Measurements from ENCODE around the gene MAPK12. TPM values are rescaled to one million over a fixed set of nuclear protein-coding genes. Genes with fewer than 3 reads are reported as not detected.

The MAPK12 gene
- total and polyA plus RNA-seq, 4 donors, result 0.83 to 2.8 (median 1.9) TPM

DNA sequence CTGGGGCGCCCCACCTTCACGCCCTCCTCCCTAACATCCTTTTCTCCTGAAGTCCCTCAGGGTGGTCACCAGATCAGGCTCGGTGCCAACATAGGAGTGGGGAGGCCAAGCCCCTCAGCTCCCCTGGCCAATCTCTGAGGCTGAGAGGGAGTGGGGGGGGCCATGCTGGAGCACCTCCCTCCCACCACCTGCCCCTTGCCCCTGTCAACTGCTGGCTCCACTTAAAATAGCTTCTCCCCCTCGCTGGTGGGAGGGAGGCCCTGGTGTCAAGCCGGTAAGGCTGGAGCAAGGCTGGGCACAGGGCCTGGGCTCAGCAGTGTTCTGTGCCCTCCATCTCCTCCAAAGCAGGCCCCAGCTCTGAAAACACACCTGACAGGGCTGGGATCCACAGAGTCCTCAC lies 41.1 kb upstream of the MAPK12 start:
- no peak overlapping the region for H3K9ac ChIP-seq (ENCODE audit: low read depth in 1 of 2, low read length in 2 of 2)

DNA sequence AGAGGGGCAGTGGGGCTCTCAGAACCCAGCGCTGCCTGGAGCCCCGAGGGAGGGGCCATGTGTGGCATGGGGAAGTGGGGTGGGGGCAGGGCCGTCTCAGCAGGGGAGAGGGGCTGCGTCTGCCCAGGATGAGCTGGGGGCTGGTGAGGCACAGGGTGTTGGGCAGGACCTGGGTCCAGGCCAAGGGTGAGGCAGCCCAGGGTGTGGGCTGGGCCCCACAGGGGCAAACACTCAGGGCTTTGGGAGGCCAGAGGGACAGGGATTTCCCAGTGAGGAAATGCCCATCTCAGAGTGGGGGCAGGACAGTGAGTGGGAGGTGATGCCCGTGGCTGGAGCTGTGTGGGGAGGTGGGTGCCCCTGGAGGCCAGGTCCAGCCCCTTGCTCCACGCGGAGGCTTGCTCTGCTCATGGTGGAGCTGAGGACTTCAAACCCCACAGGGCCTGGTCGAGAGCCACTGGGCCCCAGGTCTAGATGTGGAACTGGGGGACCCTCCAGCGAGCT lies 40.6 kb upstream of the MAPK12 start:
- peak overlapping the region; percentile 23 to 75 for H3K27ac ChIP-seq (ENCODE audit: low read depth in 1 of 2, low read length in 2 of 2)
- peaks cover 43 to 89% (median 66%) of the 10 kb centered on the region in 4 donors for H3K4me1 ChIP-seq (ENCODE audit: control insufficient read depth in 4 of 4, insufficient read depth in 4 of 4, low read length in 3 of 4)
- TF ChIP-seq RXRA (IDR thresholded peaks at IDR 0.05) (no peak), NR2F2 (IDR thresholded peaks at IDR 0.05) (no peak), YY1 (IDR thresholded peaks at IDR 0.05) (no peak), SP1 (IDR thresholded peaks at IDR 0.05) (no peak)
- TF ChIP-seq, protein P1, sequence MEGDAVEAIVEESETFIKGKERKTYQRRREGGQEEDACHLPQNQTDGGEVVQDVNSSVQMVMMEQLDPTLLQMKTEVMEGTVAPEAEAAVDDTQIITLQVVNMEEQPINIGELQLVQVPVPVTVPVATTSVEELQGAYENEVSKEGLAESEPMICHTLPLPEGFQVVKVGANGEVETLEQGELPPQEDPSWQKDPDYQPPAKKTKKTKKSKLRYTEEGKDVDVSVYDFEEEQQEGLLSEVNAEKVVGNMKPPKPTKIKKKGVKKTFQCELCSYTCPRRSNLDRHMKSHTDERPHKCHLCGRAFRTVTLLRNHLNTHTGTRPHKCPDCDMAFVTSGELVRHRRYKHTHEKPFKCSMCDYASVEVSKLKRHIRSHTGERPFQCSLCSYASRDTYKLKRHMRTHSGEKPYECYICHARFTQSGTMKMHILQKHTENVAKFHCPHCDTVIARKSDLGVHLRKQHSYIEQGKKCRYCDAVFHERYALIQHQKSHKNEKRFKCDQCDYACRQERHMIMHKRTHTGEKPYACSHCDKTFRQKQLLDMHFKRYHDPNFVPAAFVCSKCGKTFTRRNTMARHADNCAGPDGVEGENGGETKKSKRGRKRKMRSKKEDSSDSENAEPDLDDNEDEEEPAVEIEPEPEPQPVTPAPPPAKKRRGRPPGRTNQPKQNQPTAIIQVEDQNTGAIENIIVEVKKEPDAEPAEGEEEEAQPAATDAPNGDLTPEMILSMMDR (IDR thresholded peaks at IDR 0.05; ENCODE audit: low read depth, low read length, missing input control), result no peak
- TF ChIP-seq, protein P2, sequence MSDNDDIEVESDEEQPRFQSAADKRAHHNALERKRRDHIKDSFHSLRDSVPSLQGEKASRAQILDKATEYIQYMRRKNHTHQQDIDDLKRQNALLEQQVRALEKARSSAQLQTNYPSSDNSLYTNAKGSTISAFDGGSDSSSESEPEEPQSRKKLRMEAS (IDR thresholded peaks at IDR 0.05), result no peak
- H3K27me3 ChIP-seq (ENCODE audit: control insufficient read depth in 4 of 4, insufficient read depth in 4 of 4, low read length in 3 of 4), result no peaks in the 10 kb centered on the region
- H3K4me3 ChIP-seq (ENCODE audit: low read depth in 1 of 3, low read length in 3 of 3), result no peak overlapping the region
- H3K9me3 ChIP-seq (ENCODE audit: control insufficient read depth in 4 of 4, low read length in 3 of 4), result no peaks in the 10 kb centered on the region
- no peak for DNase-seq (ENCODE audit: low spot score)
- no peak overlapping the region for H3K9ac ChIP-seq (ENCODE audit: low read depth in 1 of 2, low read length in 2 of 2)
- H3K36me3 ChIP-seq (ENCODE audit: control insufficient read depth in 4 of 4, insufficient read depth in 3 of 4, low read depth in 1 of 4, low read length in 3 of 4), result no peaks in the 10 kb centered on the region
- 51% methylated on average over 9 of the region's 9 CpGs for WGBS

More for the DNA sequence above, 41.1 kb upstream of the MAPK12 start:
- Histone ChIP-seq H3K9me3 (ENCODE audit: control insufficient read depth in 4 of 4, low read length in 3 of 4) (no peaks in the 10 kb centered on the region), H3K27me3 (ENCODE audit: control insufficient read depth in 4 of 4, insufficient read depth in 4 of 4, low read length in 3 of 4) (no peaks in the 10 kb centered on the region), H3K4me1 (ENCODE audit: control insufficient read depth in 4 of 4, insufficient read depth in 4 of 4, low read length in 3 of 4) (peaks cover 38 to 85% (median 61%) of the 10 kb centered on the region in 4 donors), H3K27ac (ENCODE audit: low read depth in 1 of 2, low read length in 2 of 2) (peak overlapping the region; percentile 23 to 75), H3K36me3 (ENCODE audit: control insufficient read depth in 4 of 4, insufficient read depth in 3 of 4, low read depth in 1 of 4, low read length in 3 of 4) (no peaks in the 10 kb centered on the region), H3K4me3 (ENCODE audit: low read depth in 1 of 3, low read length in 3 of 3) (no peak overlapping the region)
- TF ChIP-seq HNF4G (IDR thresholded peaks at IDR 0.05) (no peak), RXRA (IDR thresholded peaks at IDR 0.05) (no peak), FOXA2 (IDR thresholded peaks at IDR 0.05) (no peak)
- TF ChIP-seq, protein P3, sequence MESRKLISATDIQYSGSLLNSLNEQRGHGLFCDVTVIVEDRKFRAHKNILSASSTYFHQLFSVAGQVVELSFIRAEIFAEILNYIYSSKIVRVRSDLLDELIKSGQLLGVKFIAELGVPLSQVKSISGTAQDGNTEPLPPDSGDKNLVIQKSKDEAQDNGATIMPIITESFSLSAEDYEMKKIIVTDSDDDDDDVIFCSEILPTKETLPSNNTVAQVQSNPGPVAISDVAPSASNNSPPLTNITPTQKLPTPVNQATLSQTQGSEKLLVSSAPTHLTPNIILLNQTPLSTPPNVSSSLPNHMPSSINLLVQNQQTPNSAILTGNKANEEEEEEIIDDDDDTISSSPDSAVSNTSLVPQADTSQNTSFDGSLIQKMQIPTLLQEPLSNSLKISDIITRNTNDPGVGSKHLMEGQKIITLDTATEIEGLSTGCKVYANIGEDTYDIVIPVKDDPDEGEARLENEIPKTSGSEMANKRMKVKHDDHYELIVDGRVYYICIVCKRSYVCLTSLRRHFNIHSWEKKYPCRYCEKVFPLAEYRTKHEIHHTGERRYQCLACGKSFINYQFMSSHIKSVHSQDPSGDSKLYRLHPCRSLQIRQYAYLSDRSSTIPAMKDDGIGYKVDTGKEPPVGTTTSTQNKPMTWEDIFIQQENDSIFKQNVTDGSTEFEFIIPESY (IDR thresholded peaks at IDR 0.05), result no peak
- DNase-seq (ENCODE audit: low spot score), result no peak
- 55% methylated on average over 5 of the region's 5 CpGs for WGBS

DNA sequence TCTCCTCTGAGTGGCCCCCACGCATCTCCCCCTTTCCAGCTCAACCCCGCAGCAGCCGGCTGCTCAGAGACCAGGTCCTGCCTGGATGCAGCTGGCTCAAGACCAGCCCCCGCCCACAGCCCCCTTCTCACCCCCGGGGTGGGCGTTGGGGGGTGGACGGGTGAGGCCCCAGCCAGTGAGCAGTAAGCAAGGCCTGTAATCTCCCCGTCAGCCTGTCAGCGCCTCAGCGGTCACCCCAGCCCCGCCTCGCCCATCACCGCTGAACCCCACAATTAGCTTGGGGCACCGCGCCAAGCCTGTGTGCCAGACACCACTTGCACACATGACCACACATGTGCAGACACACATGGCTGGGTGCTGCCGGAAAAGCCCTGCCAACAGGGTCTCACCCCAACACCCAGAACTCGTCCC lies 40.1 kb upstream of the MAPK12 start:
- 71% methylated on average over 17 of the region's 17 CpGs for WGBS
- no peak overlapping the region for H3K4me3 ChIP-seq (ENCODE audit: low read depth in 1 of 3, low read length in 3 of 3)

More for the DNA sequence above, 40.1 kb upstream of the MAPK12 start:
- H3K27ac ChIP-seq (ENCODE audit: low read depth in 1 of 2, low read length in 2 of 2), result peak overlapping the region; percentile 53 to 75
- TF ChIP-seq, protein P3 (IDR thresholded peaks at IDR 0.05), result no peak
- TF ChIP-seq EGR1 (IDR thresholded peaks at IDR 0.05; ENCODE audit: low read depth in 2 of 2) (no peak), RXRA (IDR thresholded peaks at IDR 0.05) (no peak)
- H3K36me3 ChIP-seq (ENCODE audit: control insufficient read depth in 4 of 4, insufficient read depth in 3 of 4, low read depth in 1 of 4, low read length in 3 of 4), result no peaks in the 10 kb centered on the region
- DNase-seq (ENCODE audit: low spot score), result no peak
- no peaks in the 10 kb centered on the region for H3K9me3 ChIP-seq (ENCODE audit: control insufficient read depth in 4 of 4, low read length in 3 of 4)
- H3K27me3 ChIP-seq (ENCODE audit: control insufficient read depth in 4 of 4, insufficient read depth in 4 of 4, low read length in 3 of 4), result no peaks in the 10 kb centered on the region
- peaks cover 47 to 91% (median 70%) of the 10 kb centered on the region in 4 donors for H3K4me1 ChIP-seq (ENCODE audit: control insufficient read depth in 4 of 4, insufficient read depth in 4 of 4, low read length in 3 of 4)
- H3K9ac ChIP-seq (ENCODE audit: low read depth in 1 of 2, low read length in 2 of 2), result no peak overlapping the region

Measured in liver (tissue), 9 donors.